Naive thymus-derived CD8-positive, alpha-beta T cell (primary cell): Measurements from ENCODE around the gene BTBD1. TPM values are rescaled to one million over a fixed set of nuclear protein-coding genes. Genes with fewer than 3 reads are reported as not detected.
"Not testable (repeated sequence)": the region's sequence is repeated elsewhere in the genome, so short reads cannot be mapped to it uniquely, and the experiment has no call there.

Source experiments
- ATAC-seq, 2 donors: fragments of 150-1000 bp; cut with Tn5 transposase in 1 of 2; sonication (Bioruptor Pico), chemical (Tn5 transposase) in 1 of 2; 1 replicate in 1 of 2; 2 replicates in 1 of 2; pipeline ENCODE4 v1.10.0; 2021; ENCODE audit warnings: mild to moderate bottlenecking in 2 of 2, moderate library complexity in 2 of 2
- POLR2A ChIA-PET: fragments of 350-600 bp; sonication (Branson Sonifier 250); formaldehyde crosslinking; loops from one replicate; lab custom pipeline; 2021; ENCODE audit warnings: antibody characterized with exemption; lab: Charles Lee
- DNase-seq, 10 donors: peaks; one replicate each; pipeline versions ENCODE4 v3.0.0 to v3.0.0-alpha.2; 2020 to 2022
- H3K27ac Mint-ChIP-seq, 10 donors: one replicate each; pipeline ENCODE4 v1.8.0; 2020 to 2022; ENCODE audit warnings: mild to moderate bottlenecking in 10 of 10, mixed read lengths in 10 of 10, moderate library complexity in 4 of 10, inconsistent platforms in 1 of 10
- H3K27me3 Mint-ChIP-seq, 5 donors: one replicate each; pipeline ENCODE4 v1.8.0; 2021 to 2022; ENCODE audit warnings: mixed read lengths in 5 of 5
- H3K36me3 Mint-ChIP-seq, 3 donors: one replicate each; pipeline ENCODE4 v1.8.0; 2020 to 2022; ENCODE audit warnings: mixed read lengths in 3 of 3, mild to moderate bottlenecking in 2 of 3, inconsistent platforms in 1 of 3
- H3K4me1 Mint-ChIP-seq, 4 donors: one replicate each; pipeline ENCODE4 v1.8.0; 2021 to 2022; ENCODE audit warnings: mixed read lengths in 4 of 4
- H3K4me3 Mint-ChIP-seq, 10 donors: one replicate each; pipeline ENCODE4 v1.8.0; 2020 to 2022; ENCODE audit warnings: mild to moderate bottlenecking in 10 of 10, mixed read lengths in 10 of 10, moderate library complexity in 6 of 10, inconsistent platforms in 1 of 10
- H3K9me3 Mint-ChIP-seq, 9 donors: one replicate each; pipeline ENCODE4 v1.8.0; 2020 to 2022; ENCODE audit warnings: mixed read lengths in 9 of 9, mild to moderate bottlenecking in 3 of 9, inconsistent platforms in 1 of 9, moderate library complexity in 1 of 9
- polyA plus RNA-seq, 3 donors: library from polyadenylated mRNA; unstranded; fragments of 300-500 nt; fragmentation: Illumina TruSeq; gene quantifications; one replicate each; pipeline ENCODE4 v1.2.3, GENCODE V29; 2021
- total RNA-seq, 8 experiments: library from RNA in 2 of 8; stranded (reverse) in 2 of 8; gene quantifications; one replicate each; pipeline ENCODE4 v1.2.3 and lab custom pipeline; 2021 to 2026

Gene BTBD1
- total and polyA plus RNA-seq, 5 experiments from 2014 or later = 36.0 to 43.3 (median 40.6) TPM

GRCh38 chr15:83039206-83039605, 27.8 kb downstream of the BTBD1 start:
- Mint-ChIP-seq H3K27me3 (no peaks in the 10 kb centered on the region), H3K9me3 (peaks cover 0 to 4% (median 0%) of the 10 kb centered on the region in 9 donors), H3K4me1 (peaks cover 21 to 43% (median 42%) of the 10 kb centered on the region in 4 donors), H3K4me3 (peak overlapping the region in 3 of 10 donors; percentile 11 to 37 (median 28)), H3K27ac (peak overlapping the region in 9 of 10 donors; percentile 8 to 72 (median 40)), H3K36me3 (peaks cover 18 to 83% (median 49%) of the 10 kb centered on the region in 3 donors)
- DNase-seq (no peak), ATAC-seq (no peak)
- POLR2A ChIA-PET = no interaction called here

GRCh38 chr15:83036253-83036652, 30.8 kb downstream of the BTBD1 start:
- Mint-ChIP-seq H3K9me3 (peaks cover 0 to 6% (median 0%) of the 10 kb centered on the region in 9 donors), H3K27ac (peak overlapping the region in 4 of 10 donors; percentile 53 to 66 (median 61)), H3K36me3 (peaks cover 18 to 85% (median 55%) of the 10 kb centered on the region in 3 donors), H3K4me1 (peaks cover 14 to 48% (median 44%) of the 10 kb centered on the region in 4 donors), H3K4me3 (peak overlapping the region in 2 of 10 donors; percentile 27 to 36), H3K27me3 (no peaks in the 10 kb centered on the region)
- POLR2A ChIA-PET = no interaction called here
- DNase-seq = no peak
- no peak for ATAC-seq

- DNase-seq, POLR2A ChIA-PET, H3K9me3 Mint-ChIP-seq, H3K27me3 Mint-ChIP-seq, ATAC-seq: not testable (repeated sequence)
- peak overlapping the region in 1 of 10 donors; percentile 79 for H3K27ac Mint-ChIP-seq
- peaks cover 2 to 26% (median 16%) of the 10 kb centered on the region in 4 donors for H3K4me1 Mint-ChIP-seq
- H3K4me3 Mint-ChIP-seq = peak overlapping the region in 1 of 10 donors; percentile 2
- peaks cover 0 to 79% (median 30%) of the 10 kb centered on the region in 3 donors for H3K36me3 Mint-ChIP-seq
Observed at GRCh38 chr15:83031234-83031633, 35.8 kb downstream of the BTBD1 start.

GRCh38 chr15:83030021-83030420, 37.0 kb downstream of the BTBD1 start:
- H3K4me1 Mint-ChIP-seq = peaks cover 2 to 22% (median 8%) of the 10 kb centered on the region in 4 donors
- H3K27ac Mint-ChIP-seq = peak overlapping the region in 1 of 10 donors; percentile 33
- peaks cover 0 to 3% (median 0%) of the 10 kb centered on the region in 9 donors for H3K9me3 Mint-ChIP-seq
- H3K27me3 Mint-ChIP-seq = no peaks in the 10 kb centered on the region
- H3K36me3 Mint-ChIP-seq = peaks cover 0 to 74% (median 21%) of the 10 kb centered on the region in 3 donors
- DNase-seq = no peak
- POLR2A ChIA-PET = no interaction called here
- no peak overlapping the region for H3K4me3 Mint-ChIP-seq
- ATAC-seq = no peak

- no peaks in the 10 kb centered on the region for H3K9me3 Mint-ChIP-seq
- H3K4me1 Mint-ChIP-seq = peaks cover 11 to 16% (median 13%) of the 10 kb centered on the region in 4 donors
- H3K36me3 Mint-ChIP-seq = peaks cover 0 to 46% (median 0%) of the 10 kb centered on the region in 3 donors
- H3K4me3 Mint-ChIP-seq = no peak overlapping the region
- POLR2A ChIA-PET = no interaction called here
- DNase-seq (no peak), ATAC-seq (no peak)
- peak overlapping the region in 3 of 10 donors; percentile 18 to 75 (median 29) for H3K27ac Mint-ChIP-seq
- no peaks in the 10 kb centered on the region for H3K27me3 Mint-ChIP-seq
Observed at GRCh38 chr15:83018436-83018835, 48.6 kb downstream of the BTBD1 start.

GRCh38 chr15:83016906-83017305, 50.1 kb downstream of the BTBD1 start:
- no peaks in the 10 kb centered on the region for H3K9me3 Mint-ChIP-seq
- H3K4me3 Mint-ChIP-seq = no peak overlapping the region
- H3K27ac Mint-ChIP-seq = peak overlapping the region in 3 of 10 donors; percentile 19 to 45 (median 36)
- H3K4me1 Mint-ChIP-seq = peaks cover 23 to 29% (median 25%) of the 10 kb centered on the region in 4 donors
- no peak for DNase-seq
- ATAC-seq = no peak
- H3K36me3 Mint-ChIP-seq = peaks cover 0 to 46% (median 0%) of the 10 kb centered on the region in 3 donors
- H3K27me3 Mint-ChIP-seq = no peaks in the 10 kb centered on the region
- POLR2A ChIA-PET = no interaction called here

- Mint-ChIP-seq H3K36me3 (peaks cover 0 to 46% (median 0%) of the 10 kb centered on the region in 3 donors), H3K4me1 (peaks cover 32 to 41% (median 35%) of the 10 kb centered on the region in 4 donors), H3K4me3 (peak overlapping the region in 1 of 10 donors; percentile 22), H3K9me3 (no peaks in the 10 kb centered on the region), H3K27me3 (no peaks in the 10 kb centered on the region), H3K27ac (peak overlapping the region in 6 of 10 donors; percentile 30 to 70 (median 52))
- POLR2A ChIA-PET = interaction anchor here (0.6 kb wide), 1 partner anchor 39 kb away, joined by 4 read pairs; no protein-coding TSS in a partner anchor
- no peak for DNase-seq
- ATAC-seq = no peak
Observed at GRCh38 chr15:83015361-83015760, 51.7 kb downstream of the BTBD1 start.

- Mint-ChIP-seq H3K4me1 (peaks cover 34 to 51% (median 45%) of the 10 kb centered on the region in 4 donors), H3K36me3 (peaks cover 0 to 42% (median 0%) of the 10 kb centered on the region in 3 donors), H3K9me3 (no peaks in the 10 kb centered on the region), H3K27ac (peak overlapping the region; percentile 24 to 88 (median 66)), H3K27me3 (no peaks in the 10 kb centered on the region), H3K4me3 (no peak overlapping the region)
- ATAC-seq = no peak
- POLR2A ChIA-PET = interaction anchor here (2.4 kb wide), 1 partner anchor 28 kb away, joined by 12 read pairs; the partner anchor contains the start of gene RAMAC
- no peak for DNase-seq
Observed at GRCh38 chr15:83014205-83014653, 52.8 kb downstream of the BTBD1 start.

GRCh38 chr15:83012636-83013035, 54.4 kb downstream of the BTBD1 start:
- Mint-ChIP-seq H3K9me3 (no peaks in the 10 kb centered on the region), H3K27ac (peak overlapping the region; percentile 85 to 96 (median 92)), H3K27me3 (no peaks in the 10 kb centered on the region), H3K36me3 (peaks cover 0 to 39% (median 0%) of the 10 kb centered on the region in 3 donors), H3K4me1 (peaks cover 34 to 51% (median 46%) of the 10 kb centered on the region in 4 donors), H3K4me3 (peak overlapping the region; percentile 86 to 100 (median 98))
- DNase-seq (no peak), ATAC-seq (no peak)
- POLR2A ChIA-PET = interaction anchor here (0.6 to 3.4 kb wide), 6 partner anchors 10 to 473 kb away, joined by 3 to 27 read pairs (median 8); partner anchors contain the start of genes BTBD1, RAMAC and RPS17

- POLR2A ChIA-PET = interaction anchor here (0.6 to 3.4 kb wide), 10 partner anchors 9 to 794 kb away, joined by 3 to 27 read pairs (median 6); partner anchors contain the start of genes BTBD1, RAMAC and RPS17
- H3K27ac Mint-ChIP-seq = peak overlapping the region; percentile 85 to 96 (median 92)
- no peaks in the 10 kb centered on the region for H3K9me3 Mint-ChIP-seq
- ATAC-seq (no peak), DNase-seq (no peak)
- peaks cover 0 to 39% (median 3%) of the 10 kb centered on the region in 3 donors for H3K36me3 Mint-ChIP-seq
- peak overlapping the region; percentile 86 to 100 (median 98) for H3K4me3 Mint-ChIP-seq
- H3K4me1 Mint-ChIP-seq = peaks cover 35 to 54% (median 48%) of the 10 kb centered on the region in 4 donors
- no peaks in the 10 kb centered on the region for H3K27me3 Mint-ChIP-seq
Observed at GRCh38 chr15:83012076-83012426, 55.0 kb downstream of the BTBD1 start.

GRCh38 chr15:83011271-83012075, 55.6 kb downstream of the BTBD1 start, which contains the start of gene C15orf40:
Gene C15orf40, minus strand, starts transcription at chr15:83011639. Its CDS starts 32 bp downstream, at chr15:83011607.
- DNase-seq (peak; percentile 69 to 88 (median 81)), ATAC-seq (peak; percentile 79 to 86)
- no peaks in the 10 kb centered on the region for H3K9me3 Mint-ChIP-seq
- H3K27me3 Mint-ChIP-seq = no peaks in the 10 kb centered on the region
- peaks cover 0 to 39% (median 5%) of the 10 kb centered on the region in 3 donors for H3K36me3 Mint-ChIP-seq
- peaks cover 36 to 57% (median 49%) of the 10 kb centered on the region in 4 donors for H3K4me1 Mint-ChIP-seq
- H3K27ac Mint-ChIP-seq = peak within 1 kb of the TSS; percentile 87 to 96 (median 92)
- peak within 1 kb of the TSS; percentile 86 to 100 (median 98) for H3K4me3 Mint-ChIP-seq
- POLR2A ChIA-PET = interaction anchor here (0.6 to 3.4 kb wide), 13 partner anchors 10 to 794 kb away, joined by 3 to 27 read pairs (median 5); partner anchors contain the start of genes BTBD1, RAMAC, RPS17 and WHAMM

GRCh38 chr15:83010709-83011270, 56.3 kb downstream of the BTBD1 start:
- no peaks in the 10 kb centered on the region for H3K27me3 Mint-ChIP-seq
- peaks cover 0 to 37% (median 5%) of the 10 kb centered on the region in 3 donors for H3K36me3 Mint-ChIP-seq
- POLR2A ChIA-PET = interaction anchor here (0.9 to 3.4 kb wide), 11 partner anchors 9 to 471 kb away, joined by 3 to 27 read pairs (median 6); partner anchors contain the start of genes BTBD1, RAMAC, RPS17 and WHAMM
- peak overlapping the region; percentile 86 to 100 (median 98) for H3K4me3 Mint-ChIP-seq
- no peaks in the 10 kb centered on the region for H3K9me3 Mint-ChIP-seq
- peaks cover 36 to 57% (median 49%) of the 10 kb centered on the region in 4 donors for H3K4me1 Mint-ChIP-seq
- H3K27ac Mint-ChIP-seq = peak overlapping the region; percentile 87 to 96 (median 92)
- ATAC-seq (peak; percentile 51 to 76), DNase-seq (peak; percentile 41 to 78 (median 68))
